Stomach (tissue), 9 donors: ENCODE data around the gene SLC36A4. TPM values are rescaled to one million over a fixed set of nuclear protein-coding genes. Genes with fewer than 3 reads are reported as not detected.

Experiments used
- DNase-seq, 2 donors: peaks; one replicate each; pipeline versions ENCODE4 v3.0.0 to v3.0.0-alpha.2; 2013 to 2019
- H3K27ac ChIP-seq, 5 donors: fragments of 200-600 bp in 4 of 5; sonication (generic) in 4 of 5; one replicate each; pipeline ENCODE4 v1.5.1; 2013 to 2019; ENCODE audit warnings: mild to moderate bottlenecking in 1 of 5, moderate library complexity in 1 of 5
- H3K27me3 ChIP-seq, 3 donors: fragments of 200-600 bp; sonication (generic); one replicate each; pipeline ENCODE4 v1.5.1; 2017 to 2019; ENCODE audit warnings: mixed run types in 1 of 3
- H3K36me3 ChIP-seq, 4 donors: fragments of 200-600 bp; sonication (generic); 1 replicate in 3 of 4; 2 replicates in 1 of 4; pipeline ENCODE4 v1.5.1; 2016 to 2019
- H3K4me1 ChIP-seq, 4 donors: fragments of 200-600 bp; sonication (generic); one replicate each; pipeline ENCODE4 v1.5.1; 2016 to 2019
- H3K4me3 ChIP-seq, 4 donors: fragments of 200-600 bp; sonication (generic) in 3 of 4; one replicate each; pipeline ENCODE4 v1.5.1; 2016 to 2019; ENCODE audit warnings: mild to moderate bottlenecking in 1 of 4
- H3K9me3 ChIP-seq, 4 donors: fragments of 200-600 bp; sonication (generic); one replicate each; pipeline ENCODE4 v1.5.1; 2016 to 2019
- CTCF ChIP-seq, 7 experiments: fragments of 450-650 bp in 4 of 7; fragments of 200-600 bp in 3 of 7; sonication (generic) in 3 of 7; IDR thresholded peaks; one replicate each; pipeline ENCODE4 v1.5.1; 2016 to 2019; ENCODE audit warnings: antibody characterized with exemption in 7 of 7, control low read depth in 2 of 7, mild to moderate bottlenecking in 1 of 7
- EP300 ChIP-seq: sonication (generic); formaldehyde crosslinking; IDR thresholded peaks from one replicate; pipeline ENCODE4 v1.6.1; 2017; ENCODE audit warnings: antibody characterized with exemption
- POLR2A ChIP-seq, 4 donors: fragments of 450-650 bp; IDR thresholded peaks; one replicate each; pipeline ENCODE4 v1.6.1; 2016; ENCODE audit warnings: antibody characterized with exemption in 4 of 4, control low read depth in 2 of 4, mild to moderate bottlenecking in 1 of 4, moderate library complexity in 1 of 4
- POLR2AphosphoS5 ChIP-seq, 3 donors: sonication (generic); formaldehyde crosslinking; IDR thresholded peaks; one replicate each; pipeline ENCODE4 v1.6.1; 2016; ENCODE audit warnings: antibody characterized with exemption in 3 of 3
- WGBS, 5 donors: extraction: QIAGEN DNeasy Blood & Tissue Kit in 3 of 5; methylation state at CpG; one replicate each; pipeline versions ENCODE4 v1.1.5 to v1.1.7; 2013 to 2018; 5-methylcytosine and 5-hydroxymethylcytosine counted together
- intact Hi-C: fragments of 100-400 bp; cut with DNase I; formaldehyde crosslinking; loops from one replicate; pipeline ENCODE4 v1.15.1; 2023; ENCODE audit warnings: low total_unique reads
- polyA plus RNA-seq, 3 donors: library from polyadenylated mRNA; stranded (reverse); fragments of 200-250 nt; gene quantifications; one replicate each; pipeline ENCODE4 v1.2.3, GENCODE V29; 2013
- total RNA-seq, 5 donors: library from RNA; depleted of rRNA; stranded (reverse); fragments of >200 nt; gene quantifications; one replicate each; pipeline versions ENCODE4 v1.1.0 to v1.2.3, GENCODE V29; 2014 to 2016
- donor health status: healthy with polysubstance abuse.
- donor health status: Bipolar disorder and iron deficiency.
- donor health status: healthy.

Gene SLC36A4
- total and polyA plus RNA-seq, 8 donors, result 0.58 to 55.9 (median 5.9) TPM

GRCh38 chr11:93122535-93123235 is 75.1 kb downstream of the SLC36A4 start:
- Histone ChIP-seq H3K36me3 (no peaks in the 10 kb centered on the region), H3K4me1 (no peaks in the 10 kb centered on the region), H3K27ac (no peak overlapping the region), H3K4me3 (no peak overlapping the region), H3K9me3 (no peaks in the 10 kb centered on the region), H3K27me3 (no peaks in the 10 kb centered on the region)
- 72 to 83% (median 76%) methylated on average over 2 of the region's 2 CpGs for WGBS, 5 donors
- no peak for DNase-seq
- TF ChIP-seq POLR2AphosphoS5 (IDR thresholded peaks at IDR 0.05), result no peak
- no peak for TF ChIP-seq CTCF (IDR thresholded peaks at IDR 0.05)
- no peak for TF ChIP-seq EP300
- no peak for TF ChIP-seq POLR2A (IDR thresholded peaks at IDR 0.05)
- intact Hi-C loops, result no loop called here

- Histone ChIP-seq H3K27ac (no peak overlapping the region), H3K27me3 (no peaks in the 10 kb centered on the region), H3K9me3 (no peaks in the 10 kb centered on the region), H3K4me3 (no peak overlapping the region), H3K36me3 (no peaks in the 10 kb centered on the region), H3K4me1 (no peaks in the 10 kb centered on the region)
- intact Hi-C loops, result no loop called here
- TF ChIP-seq POLR2A (IDR thresholded peaks at IDR 0.05) (no peak), POLR2AphosphoS5 (IDR thresholded peaks at IDR 0.05) (no peak), EP300 (no peak), CTCF (IDR thresholded peaks at IDR 0.05) (no peak)
- no peak for DNase-seq
These were observed 79.5 kb downstream of the SLC36A4 start for GRCh38 chr11:93118276-93118675.

GRCh38 chr11:93117565-93117964 is 80.2 kb downstream of the SLC36A4 start:
- no peak overlapping the region for H3K4me3 ChIP-seq
- no peak for DNase-seq
- H3K9me3 ChIP-seq, result no peaks in the 10 kb centered on the region
- no peaks in the 10 kb centered on the region for H3K27me3 ChIP-seq
- intact Hi-C loops, result no loop called here
- 57 to 73% (median 65%) methylated on average over 6 of the region's 6 CpGs for WGBS, 5 donors
- no peak for TF ChIP-seq POLR2AphosphoS5 (IDR thresholded peaks at IDR 0.05)
- TF ChIP-seq POLR2A (IDR thresholded peaks at IDR 0.05), result no peak
- TF ChIP-seq CTCF (IDR thresholded peaks at IDR 0.05), result no peak
- no peak for TF ChIP-seq EP300
- H3K27ac ChIP-seq, result no peak overlapping the region
- H3K36me3 ChIP-seq, result no peaks in the 10 kb centered on the region
- H3K4me1 ChIP-seq, result no peaks in the 10 kb centered on the region

GRCh38 chr11:93116641-93117441 is 81.0 kb downstream of the SLC36A4 start:
- 42 to 52% (median 45%) methylated on average over 6 of the region's 6 CpGs for WGBS, 5 donors
- Histone ChIP-seq H3K4me3 (no peak overlapping the region), H3K36me3 (no peaks in the 10 kb centered on the region), H3K9me3 (no peaks in the 10 kb centered on the region), H3K4me1 (no peaks in the 10 kb centered on the region), H3K27ac (no peak overlapping the region), H3K27me3 (no peaks in the 10 kb centered on the region)
- intact Hi-C loops, result no loop called here
- TF ChIP-seq EP300 (no peak), POLR2A (IDR thresholded peaks at IDR 0.05) (no peak), CTCF (IDR thresholded peaks at IDR 0.05) (no peak), POLR2AphosphoS5 (IDR thresholded peaks at IDR 0.05) (no peak)
- DNase-seq, result peak; percentile 48 to 70
